Smooth muscle cell (in vitro differentiated cells): ENCODE data around the gene OVAAL. TPM values are rescaled to one million over a fixed set of nuclear protein-coding genes. Genes with fewer than 3 reads are reported as not detected.

Experiments used
- DNase-seq: peaks from one replicate; lab custom pipeline; 2025; ENCODE audit not compliant: unreplicated experiment; lab: John Stamatoyannopoulos, UW
- H2AFZ ChIP-seq: fragments of 200-600 bp; sonication (generic); 2 replicates; pipeline ENCODE4 v1.6.0; 2016; ENCODE audit warnings: antibody characterized with exemption, low read depth, mild to moderate bottlenecking
- H3F3A ChIP-seq: fragments of 200-600 bp; sonication (generic); 2 replicates; pipeline ENCODE4 v1.6.0; 2017; ENCODE audit warnings: antibody characterized with exemption, low read depth
- H3K27ac ChIP-seq: fragments of 200-600 bp; sonication (generic); 2 replicates; pipeline ENCODE4 v1.5.1; 2016; ENCODE audit warnings: low read depth, mild to moderate bottlenecking
- H3K27me3 ChIP-seq: fragments of 200-600 bp; sonication (generic); 2 replicates; pipeline ENCODE4 v1.6.1; 2016; ENCODE audit warnings: low read depth, mild to moderate bottlenecking
- H3K36me3 ChIP-seq: fragments of 200-600 bp; sonication (generic); 2 replicates; pipeline ENCODE4 v1.5.1; 2016; ENCODE audit warnings: low read depth
- H3K4me1 ChIP-seq: fragments of 200-600 bp; sonication (generic); 2 replicates; pipeline ENCODE4 v1.5.1; 2016; ENCODE audit warnings: low read depth
- H3K4me2 ChIP-seq: fragments of 200-600 bp; sonication (generic); 2 replicates; pipeline ENCODE4 v1.6.0; 2016; ENCODE audit warnings: mild to moderate bottlenecking
- H3K4me3 ChIP-seq: fragments of 200-600 bp; sonication (generic); 2 replicates; pipeline ENCODE4 v1.5.1; 2016; ENCODE audit warnings: mild to moderate bottlenecking
- H3K79me2 ChIP-seq: fragments of 200-600 bp; sonication (generic); 2 replicates; pipeline ENCODE4 v1.6.0; 2016; ENCODE audit warnings: low read depth, mild to moderate bottlenecking
- H3K9ac ChIP-seq: fragments of 200-600 bp; sonication (generic); 2 replicates; pipeline ENCODE4 v1.6.0; 2016; ENCODE audit warnings: low read depth
- H3K9me3 ChIP-seq: fragments of 200-600 bp; sonication (generic); replicated peaks from 2 replicates; pipeline ENCODE4 v1.5.1; 2016; ENCODE audit warnings: low read depth
- H4K20me1 ChIP-seq: fragments of 200-600 bp; sonication (generic); 2 replicates; pipeline ENCODE4 v1.6.0; 2016; ENCODE audit warnings: low read depth
- CTCF ChIP-seq: fragments of 200-600 bp; sonication (generic); IDR thresholded peaks from 2 replicates; pipeline ENCODE4 v1.5.1; 2017; ENCODE audit warnings: borderline replicate concordance, mild to moderate bottlenecking, antibody characterized with exemption; ENCODE audit not compliant: insufficient read depth, poor library complexity, severe bottlenecking
- WGBS: methylation state at CpG from one replicate; pipeline ENCODE4 v1.1.7; 2016; ENCODE audit warnings: low lambda C conversion rate; 5-methylcytosine and 5-hydroxymethylcytosine counted together
- polyA plus RNA-seq: library from polyadenylated mRNA; unstranded; fragments of >200 nt; fragmentation: Nextera tagmentation; extraction: Ambion mirVana; gene quantifications from 2 replicates; pipeline ENCODE4 v1.2.1, GENCODE V29; 2016
- total RNA-seq: library from RNA; depleted of rRNA; stranded (reverse); fragments of >200 nt; gene quantifications from 2 replicates; pipeline ENCODE4 v1.2.3, GENCODE V29; 2014

The OVAAL gene
- total and polyA plus RNA-seq, 2 experiments from 2014 or later: not detected

- Histone ChIP-seq H4K20me1 (no peaks in the 10 kb centered on the region), H3K79me2 (no peaks in the 10 kb centered on the region), H3F3A (no peaks in the 10 kb centered on the region), H3K9ac (no peak overlapping the region), H2AFZ (no peak overlapping the region), H3K4me1 (peaks cover 9% of the 10 kb centered on the region), H3K4me2 (no peak overlapping the region), H3K4me3 (no peak overlapping the region), H3K9me3 (no peaks in the 10 kb centered on the region), H3K36me3 (no peaks in the 10 kb centered on the region), H3K27ac (no peak overlapping the region), H3K27me3 (peaks cover 15% of the 10 kb centered on the region)
- no peak for TF ChIP-seq CTCF
- 87% methylated on average over 7 of the region's 7 CpGs for WGBS
- DNase-seq: no peak
Observed at GRCh38 chr1:180609643-180610555, 51.1 kb downstream of the OVAAL start.

GRCh38 chr1:180610556-180611015 lies 51.8 kb downstream of the OVAAL start:
- Histone ChIP-seq H3K4me1 (peaks cover 9% of the 10 kb centered on the region), H3F3A (no peaks in the 10 kb centered on the region), H3K79me2 (no peaks in the 10 kb centered on the region), H3K27me3 (peaks cover 9% of the 10 kb centered on the region), H3K4me2 (no peak overlapping the region), H3K9me3 (no peaks in the 10 kb centered on the region), H3K9ac (no peak overlapping the region), H3K4me3 (no peak overlapping the region), H4K20me1 (no peaks in the 10 kb centered on the region), H3K27ac (no peak overlapping the region), H2AFZ (no peak overlapping the region), H3K36me3 (no peaks in the 10 kb centered on the region)
- no peak for DNase-seq
- WGBS: 67% methylated on average over 3 of the region's 3 CpGs
- TF ChIP-seq CTCF: no peak

- peak overlapping the region; percentile 22 for H2AFZ ChIP-seq
- no peaks in the 10 kb centered on the region for H3F3A ChIP-seq
- no peaks in the 10 kb centered on the region for H4K20me1 ChIP-seq
- DNase-seq: no peak
- peaks cover 2% of the 10 kb centered on the region for H3K27me3 ChIP-seq
- peaks cover 5% of the 10 kb centered on the region for H3K4me1 ChIP-seq
- no peaks in the 10 kb centered on the region for H3K36me3 ChIP-seq
- no peaks in the 10 kb centered on the region for H3K79me2 ChIP-seq
- no peak overlapping the region for H3K4me3 ChIP-seq
- no peak overlapping the region for H3K4me2 ChIP-seq
- no peak overlapping the region for H3K27ac ChIP-seq
- no peak overlapping the region for H3K9ac ChIP-seq
- 60% methylated on average over 9 of the region's 9 CpGs for WGBS
- no peaks in the 10 kb centered on the region for H3K9me3 ChIP-seq
- TF ChIP-seq CTCF: no peak
Observed at GRCh38 chr1:180611016-180611930, 52.5 kb downstream of the OVAAL start.
